ENCODE data around the gene HLA-DMB. TPM values are rescaled to one million over a fixed set of nuclear protein-coding genes. Genes with fewer than 3 reads are reported as not detected.

HLA-DMB gene
- total RNA-seq, 1 donor from 2014 or later: 10.3 TPM

- Histone ChIP-seq H3K36me3 (no peaks in the 10 kb centered on the region), H3K9me3 (no peaks in the 10 kb centered on the region), H3K27me3 (no peaks in the 10 kb centered on the region), H3K4me3 (no peak overlapping the region), H3K4me1 (peaks cover 35% of the 10 kb centered on the region), H3K27ac (no peak overlapping the region)
- intact Hi-C loops (cut with DNase I): loop anchor here (5.0 kb wide), 1 partner anchor 81 kb away; no protein-coding TSS in a partner anchor
- DNase-seq (ENCODE audit: extremely low spot score in 2 of 2): no peak
- TF ChIP-seq POLR2A (IDR thresholded peaks at IDR 0.05): no peak
Measured at GRCh38 chr6:32890831-32891230, 50.0 kb downstream of the HLA-DMB start.

GRCh38 chr6:32889533-32889932 lies 51.3 kb downstream of the HLA-DMB start:
- no peak for TF ChIP-seq POLR2AphosphoS5 (IDR thresholded peaks at IDR 0.05; ENCODE audit: insufficient read depth in 1 of 2, low read depth in 1 of 2)
- TF ChIP-seq POLR2A (IDR thresholded peaks at IDR 0.05): no peak
- TF ChIP-seq CTCF (IDR thresholded peaks at IDR 0.05): no peak
- H3K4me1 ChIP-seq: peaks cover 27% of the 10 kb centered on the region
- no peaks in the 10 kb centered on the region for H3K27me3 ChIP-seq
- intact Hi-C loops (cut with DNase I): loop anchor here (10.0 kb wide), 1 partner anchor 275 kb away; no protein-coding TSS in a partner anchor
- no peaks in the 10 kb centered on the region for H3K9me3 ChIP-seq
- H3K4me3 ChIP-seq: no peak overlapping the region
- H3K36me3 ChIP-seq: no peaks in the 10 kb centered on the region
- H3K27ac ChIP-seq: no peak overlapping the region
- no peak for DNase-seq (ENCODE audit: extremely low spot score in 2 of 2)

- Histone ChIP-seq H3K27ac (no peak overlapping the region), H3K27me3 (no peaks in the 10 kb centered on the region), H3K4me3 (no peak overlapping the region), H3K9me3 (no peaks in the 10 kb centered on the region), H3K36me3 (no peaks in the 10 kb centered on the region), H3K4me1 (peaks cover 24% of the 10 kb centered on the region)
- DNase-seq (ENCODE audit: extremely low spot score in 2 of 2): no peak
- intact Hi-C loops (cut with DNase I): loop anchor here (10.0 kb wide), 1 partner anchor 276 kb away; no protein-coding TSS in a partner anchor
- TF ChIP-seq POLR2AphosphoS5 (IDR thresholded peaks at IDR 0.05; ENCODE audit: insufficient read depth in 1 of 2, low read depth in 1 of 2) (no peak), POLR2A (IDR thresholded peaks at IDR 0.05) (no peak), CTCF (IDR thresholded peaks at IDR 0.05) (no peak)
Measured at GRCh38 chr6:32888576-32888975, 52.3 kb downstream of the HLA-DMB start.

GRCh38 chr6:32887616-32888015 lies 53.2 kb downstream of the HLA-DMB start:
- no peaks in the 10 kb centered on the region for H3K27me3 ChIP-seq
- no peaks in the 10 kb centered on the region for H3K36me3 ChIP-seq
- intact Hi-C loops (cut with DNase I): loop anchor here (10.0 kb wide), 1 partner anchor 277 kb away; no protein-coding TSS in a partner anchor
- H3K27ac ChIP-seq: no peak overlapping the region
- TF ChIP-seq CTCF (IDR thresholded peaks at IDR 0.05): no peak
- TF ChIP-seq POLR2A (IDR thresholded peaks at IDR 0.05): no peak
- TF ChIP-seq POLR2AphosphoS5 (IDR thresholded peaks at IDR 0.05; ENCODE audit: insufficient read depth in 1 of 2, low read depth in 1 of 2): no peak
- no peak overlapping the region for H3K4me3 ChIP-seq
- DNase-seq (ENCODE audit: extremely low spot score in 2 of 2): no peak
- peaks cover 21% of the 10 kb centered on the region for H3K4me1 ChIP-seq
- H3K9me3 ChIP-seq: no peaks in the 10 kb centered on the region

GRCh38 chr6:32886681-32887383 lies 54.0 kb downstream of the HLA-DMB start:
- Histone ChIP-seq H3K4me3 (no peak overlapping the region), H3K4me1 (peaks cover 21% of the 10 kb centered on the region), H3K9me3 (no peaks in the 10 kb centered on the region), H3K27me3 (no peaks in the 10 kb centered on the region), H3K36me3 (no peaks in the 10 kb centered on the region), H3K27ac (peak overlapping the region; percentile 53)
- intact Hi-C loops (cut with DNase I): loop anchor here (10.0 kb wide), 1 partner anchor 278 kb away; no protein-coding TSS in a partner anchor
- TF ChIP-seq POLR2AphosphoS5 (IDR thresholded peaks at IDR 0.05; ENCODE audit: insufficient read depth in 1 of 2, low read depth in 1 of 2) (no peak), POLR2A (IDR thresholded peaks at IDR 0.05) (no peak), CTCF (IDR thresholded peaks at IDR 0.05) (no peak)
- no peak for DNase-seq (ENCODE audit: extremely low spot score in 2 of 2)
